Gastroesophageal sphincter (tissue), 3 donors: ENCODE data around the gene XRCC4.

Experiments
- POLR2A ChIP-seq, 2 donors: fragments of 450-650 bp; IDR thresholded peaks; one replicate each; pipeline ENCODE4 v1.6.1; 2017; ENCODE audit warnings: antibody characterized with exemption in 2 of 2, mild to moderate bottlenecking in 2 of 2, moderate library complexity in 1 of 2
- POLR2AphosphoS5 ChIP-seq: sonication (generic); formaldehyde crosslinking; IDR thresholded peaks from one replicate; pipeline ENCODE4 v1.6.1; 2017; ENCODE audit warnings: antibody characterized with exemption
- TF ChIP-seq, protein P1 (sequence below), 4 experiments: fragments of 200-600 bp in 2 of 4; fragments of 450-650 bp in 2 of 4; sonication (generic) in 1 of 4; IDR thresholded peaks; one replicate each; pipeline ENCODE4 v1.5.1; 2017 to 2019; ENCODE audit warnings: antibody characterized with exemption in 4 of 4, mild to moderate bottlenecking in 2 of 4, moderate library complexity in 2 of 4

DNA sequence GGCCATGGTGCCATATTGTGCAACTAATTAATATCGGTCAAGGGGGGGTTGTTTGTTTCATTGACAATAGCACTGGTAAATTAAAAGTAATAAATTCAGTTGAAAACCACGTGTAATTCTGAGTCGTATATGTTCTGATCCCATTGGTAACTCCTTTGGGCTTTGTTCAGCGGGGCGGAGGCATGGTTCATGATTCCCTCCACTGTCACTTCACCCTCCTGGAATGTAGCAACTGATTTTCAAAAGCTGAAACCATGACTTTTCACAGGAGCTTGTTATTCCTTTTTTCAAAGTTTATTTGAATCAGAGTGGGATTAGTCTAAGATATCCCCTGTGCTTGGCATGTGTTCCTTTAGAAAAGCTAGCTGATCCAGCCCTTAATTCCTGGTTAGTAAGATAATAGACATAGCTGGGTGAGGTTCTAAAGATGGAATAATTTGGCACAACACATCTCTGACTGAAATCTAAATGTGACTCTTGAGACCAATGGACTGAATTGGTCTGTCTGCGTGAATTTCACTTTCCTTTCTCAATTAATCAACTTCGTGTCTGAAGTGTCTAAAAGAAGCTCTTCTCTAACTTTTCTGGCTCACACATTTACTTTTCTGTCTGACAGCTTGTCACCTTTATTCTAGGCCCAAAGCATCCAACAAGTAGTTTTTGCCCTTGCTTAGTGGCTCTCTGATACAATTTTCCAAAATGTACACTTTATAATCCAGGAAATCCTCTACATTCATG lies 208.5 kb downstream of the XRCC4 start:
- TF ChIP-seq, protein P1, sequence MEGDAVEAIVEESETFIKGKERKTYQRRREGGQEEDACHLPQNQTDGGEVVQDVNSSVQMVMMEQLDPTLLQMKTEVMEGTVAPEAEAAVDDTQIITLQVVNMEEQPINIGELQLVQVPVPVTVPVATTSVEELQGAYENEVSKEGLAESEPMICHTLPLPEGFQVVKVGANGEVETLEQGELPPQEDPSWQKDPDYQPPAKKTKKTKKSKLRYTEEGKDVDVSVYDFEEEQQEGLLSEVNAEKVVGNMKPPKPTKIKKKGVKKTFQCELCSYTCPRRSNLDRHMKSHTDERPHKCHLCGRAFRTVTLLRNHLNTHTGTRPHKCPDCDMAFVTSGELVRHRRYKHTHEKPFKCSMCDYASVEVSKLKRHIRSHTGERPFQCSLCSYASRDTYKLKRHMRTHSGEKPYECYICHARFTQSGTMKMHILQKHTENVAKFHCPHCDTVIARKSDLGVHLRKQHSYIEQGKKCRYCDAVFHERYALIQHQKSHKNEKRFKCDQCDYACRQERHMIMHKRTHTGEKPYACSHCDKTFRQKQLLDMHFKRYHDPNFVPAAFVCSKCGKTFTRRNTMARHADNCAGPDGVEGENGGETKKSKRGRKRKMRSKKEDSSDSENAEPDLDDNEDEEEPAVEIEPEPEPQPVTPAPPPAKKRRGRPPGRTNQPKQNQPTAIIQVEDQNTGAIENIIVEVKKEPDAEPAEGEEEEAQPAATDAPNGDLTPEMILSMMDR (IDR thresholded peaks at IDR 0.05) = no peak
- TF ChIP-seq POLR2A (IDR thresholded peaks at IDR 0.05) = no peak
- no peak for TF ChIP-seq POLR2AphosphoS5
